ENCODE measurements around the gene TICAM1. TPM values are rescaled to one million over a fixed set of nuclear protein-coding genes. Genes with fewer than 3 reads are reported as not detected.
"Not testable (repeated sequence)": the region's sequence is repeated elsewhere in the genome, so short reads cannot be mapped to it uniquely, and the experiment has no call there.

The TICAM1 gene
- total RNA-seq, 1 donor from 2014 or later, result 20.5 TPM

DNA sequence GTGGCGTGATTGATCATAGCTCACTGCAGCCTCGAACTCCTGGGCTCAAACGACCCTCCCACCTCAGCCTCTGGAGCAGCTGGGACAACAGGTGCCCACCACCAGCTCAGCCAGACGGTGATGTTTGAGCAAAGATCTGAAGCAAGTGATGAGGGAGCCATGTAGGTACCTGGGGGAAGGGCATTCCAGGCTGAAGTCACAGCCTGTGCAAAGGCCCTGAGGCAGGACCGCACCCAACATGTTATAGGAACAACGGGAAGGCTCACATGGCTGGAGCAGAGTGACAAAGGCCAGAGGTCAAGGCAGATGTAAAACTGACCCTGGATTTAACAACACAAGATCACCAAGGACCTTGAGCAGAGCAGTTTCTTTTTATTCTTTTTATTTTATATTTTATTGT, 25.1 kb downstream of the TICAM1 start:
- intact Hi-C loops (cut with micrococcal nuclease), result no loop called here

DNA sequence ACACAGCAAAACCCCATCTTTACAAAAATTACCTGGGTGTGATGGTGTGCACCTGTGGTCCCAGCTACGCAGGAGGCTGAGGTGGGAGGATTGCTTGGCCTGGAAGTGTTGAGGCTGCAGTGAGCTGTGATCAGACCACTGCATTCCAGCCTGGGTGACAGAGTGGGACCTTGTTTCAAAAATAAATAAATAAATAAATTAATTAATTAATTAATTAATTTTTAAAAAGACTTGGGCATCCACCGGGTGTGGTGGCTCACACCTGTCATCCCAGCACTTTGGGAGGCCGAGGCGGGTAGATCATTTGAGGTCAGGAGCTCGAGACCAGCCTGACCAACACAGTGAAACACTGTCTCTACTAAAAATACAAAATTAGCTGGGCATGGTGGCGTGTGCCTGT, 26.4 kb downstream of the TICAM1 start:
- intact Hi-C loops (cut with micrococcal nuclease), result not testable (repeated sequence)

DNA sequence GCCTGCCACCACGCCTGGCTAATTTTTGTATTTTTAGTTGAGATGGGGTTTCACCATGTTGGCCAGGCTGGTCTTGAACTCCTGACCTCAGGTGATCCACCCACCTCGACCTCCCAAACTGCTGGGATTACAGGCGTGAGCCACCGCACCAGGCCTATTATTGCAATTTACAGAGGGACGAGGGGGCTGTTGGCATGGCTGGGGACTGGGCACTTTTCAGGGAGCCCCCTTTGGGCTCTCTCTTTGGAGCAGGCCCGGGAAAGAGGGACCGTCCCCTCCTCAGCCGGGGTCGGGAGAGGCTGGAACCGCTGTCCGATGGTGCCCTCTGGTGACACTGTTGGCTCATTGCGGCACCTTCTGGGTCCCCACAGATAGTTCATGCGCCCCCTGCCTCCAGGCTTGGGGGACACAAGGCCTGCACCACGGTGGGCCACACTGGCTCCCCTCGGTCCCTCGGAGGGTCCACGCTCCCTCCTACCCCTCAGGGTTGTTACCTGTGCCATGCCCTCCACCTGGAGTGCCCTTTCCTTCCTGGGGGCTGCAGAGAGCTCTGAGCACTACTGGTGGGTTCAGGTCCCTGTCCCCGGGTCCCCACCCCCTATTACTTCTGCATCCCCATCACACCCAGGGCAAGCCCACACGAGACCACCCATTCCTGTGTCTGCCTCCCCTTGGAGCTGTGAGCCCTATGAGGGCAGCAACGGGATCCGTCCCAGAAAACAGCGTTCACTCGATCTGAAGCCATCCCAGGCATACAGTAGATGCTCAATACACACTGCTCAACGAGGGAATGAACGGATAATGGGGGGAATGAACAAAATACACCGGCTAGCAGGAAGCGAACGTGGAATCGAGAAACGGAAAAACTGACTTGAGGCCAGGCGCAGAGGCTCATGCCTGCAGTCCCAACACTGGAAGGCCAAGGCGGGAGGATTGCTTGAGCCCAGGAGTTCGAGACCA, 27.5 kb downstream of the TICAM1 start:
- intact Hi-C loops (cut with micrococcal nuclease), result loop anchor here (1.0 kb wide), 1 partner anchor 72 kb away; no protein-coding TSS in a partner anchor

DNA sequence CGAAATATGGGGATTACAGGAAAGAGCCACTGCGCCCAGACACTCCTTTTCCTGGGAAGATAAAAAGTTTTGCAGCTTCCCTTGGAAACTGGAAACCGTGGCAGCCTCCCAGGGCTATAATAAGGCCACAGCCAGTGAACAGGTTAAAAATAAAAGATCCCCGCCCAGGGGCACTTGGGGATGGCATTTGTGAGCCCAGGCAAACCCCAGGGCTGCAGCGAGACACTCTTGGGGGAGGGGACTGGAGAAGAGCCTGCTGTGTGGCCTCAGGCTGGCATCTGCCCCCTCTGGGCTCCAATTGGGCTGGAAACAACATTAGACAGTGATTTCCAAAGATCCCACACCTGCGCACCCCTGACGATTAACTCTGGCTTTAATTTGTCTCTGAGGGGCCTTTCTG, 28.8 kb downstream of the TICAM1 start:
- intact Hi-C loops (cut with micrococcal nuclease), result no loop called here

DNA sequence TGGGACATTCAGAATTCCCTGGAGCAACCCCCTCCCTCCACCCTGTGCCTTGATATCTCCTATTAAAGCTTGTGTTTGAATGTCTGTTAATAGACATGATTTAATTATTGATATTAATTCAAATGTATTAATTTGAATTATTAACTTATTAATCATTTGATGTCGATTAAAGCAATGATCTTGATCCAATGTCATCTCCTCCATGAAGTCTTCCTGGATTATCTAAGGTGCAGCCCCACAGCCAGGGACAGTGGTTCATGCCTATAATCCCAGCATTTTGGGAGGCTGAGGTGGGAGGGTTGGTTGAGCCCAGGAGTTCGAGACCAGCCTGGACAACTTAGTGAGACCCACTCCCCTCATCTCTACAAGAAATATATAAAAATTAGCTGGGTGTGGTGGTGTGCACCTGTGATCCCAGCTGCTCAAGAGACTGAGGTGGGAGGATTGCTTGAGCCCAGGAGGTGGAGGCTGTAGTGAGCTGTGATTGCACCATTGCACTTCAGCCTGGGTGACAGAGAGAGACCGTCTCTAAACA, 30.4 kb downstream of the TICAM1 start:
- intact Hi-C loops (cut with micrococcal nuclease), result no loop called here

DNA sequence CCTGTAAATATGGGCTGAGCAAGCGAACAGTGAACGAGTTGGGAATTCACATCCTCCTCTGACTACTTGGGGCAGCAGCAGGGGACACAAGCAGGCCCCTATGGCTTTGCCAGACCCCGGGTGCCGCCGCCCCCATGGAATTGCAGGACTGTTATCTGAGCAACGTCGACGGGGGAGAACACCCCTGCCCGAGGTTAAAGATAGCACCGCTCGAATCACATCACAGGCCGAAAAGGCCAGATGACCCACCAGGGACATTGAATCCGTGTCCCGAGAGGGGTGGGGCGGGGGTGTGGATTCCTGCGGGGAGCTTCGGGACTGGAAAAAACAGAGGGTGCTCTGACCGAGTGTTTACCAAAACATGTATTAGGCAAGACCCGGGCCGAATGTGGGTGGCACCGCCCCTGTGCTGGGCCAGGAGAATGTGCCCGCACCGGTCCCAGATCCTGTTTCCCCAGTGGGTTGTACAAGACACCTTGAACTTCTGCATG, 30.9 kb downstream of the TICAM1 start:
- intact Hi-C loops (cut with micrococcal nuclease), result no loop called here

DNA sequence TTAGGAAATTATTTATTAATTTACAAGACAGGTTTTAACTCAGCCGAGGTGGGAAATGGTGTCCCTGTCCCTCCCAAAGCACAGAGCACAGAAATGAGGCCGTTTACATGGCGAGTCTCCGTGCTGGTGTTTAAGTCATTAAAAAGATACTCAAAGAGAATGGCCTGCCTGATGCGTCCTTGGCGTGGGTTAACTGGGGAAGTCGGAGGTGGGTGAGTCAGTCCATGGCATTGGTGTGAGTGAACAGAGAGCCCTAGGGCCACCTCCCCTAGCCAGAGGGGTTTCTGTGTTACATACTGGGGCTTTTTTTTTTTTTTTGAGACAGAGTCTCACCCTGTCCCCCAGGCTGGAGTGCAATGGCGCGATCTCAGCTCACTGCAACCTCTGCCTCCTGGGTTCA, 36.1 kb downstream of the TICAM1 start:
- intact Hi-C loops (cut with micrococcal nuclease), result no loop called here

DNA sequence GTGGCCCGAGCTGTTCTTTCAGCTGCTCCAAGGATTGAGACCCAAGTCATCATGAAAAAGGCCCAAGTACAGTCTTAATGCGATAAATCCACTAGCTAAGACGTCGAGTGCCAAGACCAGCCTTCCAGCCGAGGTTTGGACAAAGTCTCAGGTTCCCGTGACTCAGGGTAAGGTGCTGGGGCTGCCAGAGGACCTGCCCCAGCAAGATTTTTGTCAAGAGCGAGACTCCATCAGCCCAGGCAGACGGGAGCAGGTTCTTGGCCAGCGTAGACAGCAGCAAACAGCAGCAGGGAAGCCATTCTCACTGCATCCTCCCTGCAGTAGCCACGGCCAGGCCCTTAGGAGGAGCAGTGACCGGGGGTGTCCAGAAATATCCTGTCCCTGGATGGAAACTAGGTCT, 36.5 kb downstream of the TICAM1 start:
- intact Hi-C loops (cut with micrococcal nuclease), result no loop called here

DNA sequence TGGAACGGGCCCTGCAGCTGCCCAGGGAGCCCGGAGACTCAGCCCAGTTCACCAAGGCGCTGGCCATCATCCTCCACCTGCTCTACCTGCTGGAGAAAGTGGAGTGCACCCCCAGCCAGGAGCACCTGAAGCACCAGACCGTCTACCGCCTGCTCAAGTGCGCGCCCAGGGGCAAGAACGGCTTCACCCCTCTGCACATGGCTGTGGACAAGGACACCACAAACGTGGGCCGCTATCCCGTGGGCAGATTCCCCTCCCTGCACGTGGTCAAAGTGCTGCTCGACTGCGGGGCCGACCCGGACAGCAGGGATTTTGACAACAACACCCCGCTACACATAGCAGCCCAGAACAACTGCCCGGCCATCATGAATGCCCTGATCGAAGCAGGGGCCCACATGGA, 38.2 kb downstream of the TICAM1 start:
- intact Hi-C loops (cut with micrococcal nuclease), result not testable (repeated sequence)

DNA sequence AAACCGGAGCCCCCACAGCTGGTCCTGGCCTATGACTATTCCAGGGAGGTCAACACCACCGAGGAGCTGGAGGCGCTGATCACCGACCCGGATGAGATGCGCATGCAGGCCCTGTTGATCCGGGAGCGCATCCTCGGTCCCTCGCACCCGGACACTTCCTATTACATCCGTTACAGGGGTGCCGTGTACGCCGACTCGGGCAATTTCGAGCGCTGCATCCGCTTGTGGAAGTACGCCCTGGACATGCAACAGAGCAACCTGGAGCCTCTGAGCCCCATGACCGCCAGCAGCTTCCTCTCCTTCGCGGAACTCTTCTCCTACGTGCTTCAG, 38.7 kb downstream of the TICAM1 start:
- intact Hi-C loops (cut with micrococcal nuclease), result not testable (repeated sequence)

DNA sequence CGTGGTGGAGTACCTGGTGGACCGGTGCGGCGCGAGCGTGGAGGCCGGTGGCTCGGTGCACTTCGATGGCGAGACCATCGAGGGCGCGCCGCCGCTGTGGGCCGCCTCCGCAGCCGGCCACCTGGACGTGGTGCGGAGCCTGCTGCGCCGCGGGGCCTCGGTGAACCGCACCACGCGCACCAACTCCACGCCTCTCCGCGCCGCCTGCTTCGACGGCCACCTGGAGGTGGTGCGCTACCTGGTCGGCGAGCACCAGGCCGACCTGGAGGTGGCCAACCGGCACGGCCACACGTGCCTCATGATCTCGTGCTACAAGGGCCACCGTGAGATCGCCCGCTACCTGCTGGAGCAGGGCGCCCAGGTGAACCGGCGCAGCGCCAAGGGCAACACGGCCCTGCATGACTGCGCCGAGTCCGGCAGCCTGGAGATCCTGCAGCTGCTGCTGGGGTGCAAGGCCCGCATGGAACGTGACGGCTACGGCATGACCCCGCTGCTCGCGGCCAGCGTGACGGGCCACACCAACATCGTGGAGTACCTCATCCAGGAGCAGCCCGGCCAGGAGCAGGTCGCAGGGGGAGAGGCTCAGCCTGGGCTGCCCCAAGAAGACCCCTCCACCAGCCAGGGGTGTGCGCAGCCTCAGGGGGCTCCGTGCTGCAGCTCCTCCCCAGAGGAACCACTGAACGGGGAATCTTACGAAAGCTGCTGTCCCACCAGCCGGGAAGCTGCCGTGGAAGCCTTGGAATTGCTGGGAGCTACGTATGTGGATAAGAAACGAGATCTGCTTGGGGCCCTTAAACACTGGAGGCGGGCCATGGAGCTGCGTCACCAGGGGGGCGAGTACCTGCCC, 39.3 kb downstream of the TICAM1 start:
- intact Hi-C loops (cut with micrococcal nuclease), result not testable (repeated sequence)

DNA sequence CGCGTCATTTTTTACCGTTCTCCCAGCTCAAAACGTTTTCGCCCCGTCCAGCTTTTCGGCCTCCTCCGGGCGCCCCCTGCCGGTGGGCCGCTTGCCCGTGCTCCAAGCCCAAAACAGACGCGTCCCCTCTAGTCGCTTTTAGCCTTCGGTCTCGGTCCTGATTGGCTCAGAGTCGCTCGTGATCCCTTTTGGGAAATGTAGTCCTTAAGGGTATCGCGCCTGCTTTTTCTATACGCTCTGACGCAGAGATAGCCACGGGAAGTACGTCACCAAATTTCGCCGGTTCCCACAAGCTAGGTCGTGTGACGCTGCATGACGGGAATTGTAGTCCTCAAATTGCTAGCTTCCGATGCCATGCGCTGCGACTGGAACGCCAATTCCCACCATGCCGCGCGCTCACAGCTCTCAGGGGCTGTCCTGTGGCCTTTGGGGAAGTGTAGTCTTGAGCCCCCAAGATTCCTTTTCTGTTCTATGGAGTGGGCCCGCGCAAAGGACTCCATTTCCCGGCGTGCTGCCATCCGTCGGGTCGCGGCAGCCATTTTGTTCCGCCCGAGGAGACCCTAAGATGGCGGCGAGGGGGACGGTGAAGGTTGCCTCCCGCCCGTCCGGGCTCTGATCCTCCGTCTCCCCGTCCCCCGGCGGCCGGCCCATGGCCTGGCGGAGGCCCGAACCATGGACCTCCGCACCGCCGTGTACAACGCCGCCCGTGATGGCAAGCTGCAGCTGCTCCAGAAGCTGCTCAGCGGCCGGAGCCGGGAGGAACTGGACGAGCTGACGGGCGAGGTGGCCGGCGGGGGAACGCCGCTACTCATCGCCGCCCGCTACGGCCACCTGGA, 40.1 kb downstream of the TICAM1 start, which contains the start of gene FEM1A:
Gene FEM1A, plus strand, starts transcription at position 552 of the 836 bp plus-strand sequence. Its CDS starts 121 bp downstream, at position 673.
- intact Hi-C loops (cut with micrococcal nuclease), result loop anchor here (1.0 to 2.0 kb wide), 5 partner anchors 59 to 831 kb away; partner anchors contain the start of genes MYDGF, SAFB and SAFB2

DNA sequence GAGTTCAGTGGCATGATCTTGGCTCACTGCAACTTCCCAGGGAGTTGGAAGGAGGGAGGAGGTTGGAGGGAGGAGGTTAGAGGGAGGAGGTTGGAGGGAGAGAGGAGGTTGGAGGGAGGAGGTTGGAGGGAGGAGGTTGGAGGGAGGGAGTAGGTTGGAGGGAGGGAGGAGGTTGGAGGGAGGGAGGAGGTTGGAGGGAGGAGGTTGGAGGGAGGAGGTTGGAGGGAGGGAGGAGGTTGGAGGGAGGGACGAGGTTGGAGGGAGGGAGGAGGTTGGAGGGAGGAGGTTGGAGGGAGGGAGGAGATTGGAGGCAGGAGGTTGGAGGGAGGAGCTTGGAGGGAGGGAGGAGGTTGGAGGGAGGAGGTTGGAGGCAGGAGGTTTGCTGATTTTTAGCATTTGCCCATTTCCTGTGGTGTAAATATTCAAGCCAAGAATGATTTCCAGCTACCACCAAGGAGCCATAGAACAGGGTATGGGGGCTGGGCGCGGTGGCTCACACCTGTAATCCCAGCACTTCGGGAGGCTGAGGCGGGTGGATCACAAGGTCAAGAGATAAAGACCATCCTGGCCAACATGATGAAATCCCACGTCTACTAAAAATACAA, 45.0 kb downstream of the TICAM1 start:
- intact Hi-C loops (cut with micrococcal nuclease), result not testable (repeated sequence)

DNA sequence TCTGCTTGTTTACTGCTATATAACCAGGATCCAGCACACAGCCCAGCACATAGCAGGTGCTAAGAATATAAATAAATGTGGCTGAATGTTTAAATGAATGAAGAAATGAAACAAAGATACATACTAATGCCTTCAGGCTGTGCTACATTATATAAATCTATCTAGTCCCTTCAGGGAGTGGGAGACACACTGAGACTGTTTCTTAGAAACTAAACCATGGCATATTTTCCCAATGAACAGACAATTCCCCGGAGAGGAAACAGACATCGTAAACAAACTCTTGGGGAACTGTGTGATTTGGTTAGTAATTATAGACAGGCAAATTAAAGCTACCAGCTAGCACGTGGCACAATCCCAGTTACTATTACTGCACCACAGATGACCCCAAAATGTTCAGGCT, 49.7 kb downstream of the TICAM1 start:
- intact Hi-C loops (cut with micrococcal nuclease), result no loop called here

DNA sequence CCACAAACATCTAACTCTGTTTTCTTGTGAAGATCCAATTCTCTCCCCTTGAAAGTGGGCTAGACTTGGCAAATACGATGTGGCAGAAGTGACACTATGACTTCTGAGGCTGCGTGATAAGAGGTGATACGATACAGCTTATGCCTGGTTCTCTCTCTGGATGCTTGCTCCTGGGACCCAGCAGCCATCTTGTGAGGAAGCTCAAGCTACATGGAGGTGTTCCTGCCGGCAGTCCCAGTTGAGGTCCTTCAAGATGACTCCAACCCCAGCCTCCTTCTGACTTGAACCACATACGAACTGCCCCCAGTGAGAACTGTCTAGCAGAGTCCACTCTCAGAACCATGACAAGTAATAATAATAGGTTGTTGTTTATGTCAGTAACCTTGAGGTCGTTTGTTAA, 50.7 kb downstream of the TICAM1 start:
- intact Hi-C loops (cut with micrococcal nuclease), result no loop called here

DNA sequence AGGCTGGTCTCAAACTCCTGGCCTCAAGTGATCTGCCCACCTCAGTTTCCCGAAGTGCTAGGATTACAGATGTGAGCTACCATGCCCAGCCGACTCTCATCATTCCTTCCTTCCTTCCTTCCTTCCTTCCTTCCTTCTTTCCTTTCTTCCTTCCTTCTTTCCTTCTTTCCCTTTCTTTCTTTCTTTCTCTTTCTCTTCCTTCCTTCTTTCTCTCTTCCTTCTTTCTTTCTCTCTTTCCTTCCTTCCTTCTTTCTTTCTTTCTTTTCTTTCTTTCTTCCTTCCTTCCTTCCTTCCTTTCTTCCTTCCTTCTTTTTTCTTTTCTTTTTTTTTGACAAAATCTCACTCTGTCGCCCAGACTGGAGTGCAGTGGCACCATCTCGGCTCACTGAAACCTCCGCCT, 53.4 kb downstream of the TICAM1 start:
- intact Hi-C loops (cut with micrococcal nuclease), result not testable (repeated sequence)

DNA sequence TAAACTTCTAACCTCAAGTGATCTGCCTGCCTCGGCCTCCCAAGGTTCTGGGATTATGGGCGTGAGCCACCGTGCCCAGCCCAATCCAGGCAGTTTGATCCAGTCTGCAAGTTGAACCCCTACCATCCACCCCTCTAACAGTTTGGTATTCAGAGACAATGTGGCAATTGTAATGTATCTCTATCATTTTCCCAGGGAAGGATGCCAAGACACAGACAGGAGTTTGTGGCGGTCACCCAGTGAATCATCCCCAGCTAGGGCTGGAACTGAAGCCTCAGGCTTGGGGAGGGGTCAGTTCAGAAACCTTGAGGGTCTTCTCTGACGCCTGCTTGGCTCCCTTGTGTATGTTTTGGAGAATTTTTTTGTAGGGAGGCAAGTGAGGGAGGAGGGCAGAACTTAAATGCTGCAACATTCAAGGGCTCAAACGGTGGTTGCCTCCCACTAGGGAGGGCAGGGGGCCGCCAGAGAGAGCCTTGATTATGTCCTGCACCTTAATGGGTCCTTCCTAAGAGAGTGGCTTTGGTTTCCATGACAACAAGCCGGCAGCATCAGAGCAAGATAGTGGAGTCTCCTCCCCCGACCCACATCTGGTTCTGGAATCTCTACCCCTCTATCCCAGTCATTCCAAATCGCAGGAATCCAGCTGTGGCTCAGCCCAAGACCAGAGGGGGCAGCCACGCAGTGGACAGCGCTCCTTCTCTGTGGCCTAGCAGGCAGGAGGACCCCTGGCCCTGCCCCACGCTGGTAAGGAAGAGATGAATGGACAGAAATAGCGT, 54.9 kb downstream of the TICAM1 start:
- intact Hi-C loops (cut with micrococcal nuclease), result no loop called here

DNA sequence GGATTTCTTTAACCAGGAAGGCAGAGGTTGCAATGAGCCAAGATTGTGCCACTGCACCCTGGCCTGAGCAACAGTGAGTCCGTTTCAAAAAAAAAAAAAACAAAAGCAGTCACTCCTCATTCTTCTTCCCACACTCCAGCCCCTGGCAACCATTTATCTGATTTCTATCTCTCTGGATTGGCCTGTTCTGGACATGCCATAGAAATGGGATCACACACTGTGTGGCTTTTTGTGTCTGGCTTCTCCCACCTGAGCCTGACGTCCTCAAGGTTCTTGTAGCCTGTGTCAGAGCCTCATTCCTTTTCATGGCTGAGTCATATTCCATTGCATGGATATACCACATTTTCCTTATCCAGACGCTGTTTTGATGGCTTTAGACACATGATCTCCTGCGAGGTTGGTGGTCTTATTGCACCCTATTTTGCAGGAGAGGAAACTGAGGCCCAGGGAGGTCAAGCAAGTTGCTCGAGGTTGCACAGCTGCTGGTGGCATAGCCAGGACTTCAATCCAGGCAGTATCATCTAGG, 55.8 kb downstream of the TICAM1 start:
- intact Hi-C loops (cut with micrococcal nuclease), result no loop called here

DNA sequence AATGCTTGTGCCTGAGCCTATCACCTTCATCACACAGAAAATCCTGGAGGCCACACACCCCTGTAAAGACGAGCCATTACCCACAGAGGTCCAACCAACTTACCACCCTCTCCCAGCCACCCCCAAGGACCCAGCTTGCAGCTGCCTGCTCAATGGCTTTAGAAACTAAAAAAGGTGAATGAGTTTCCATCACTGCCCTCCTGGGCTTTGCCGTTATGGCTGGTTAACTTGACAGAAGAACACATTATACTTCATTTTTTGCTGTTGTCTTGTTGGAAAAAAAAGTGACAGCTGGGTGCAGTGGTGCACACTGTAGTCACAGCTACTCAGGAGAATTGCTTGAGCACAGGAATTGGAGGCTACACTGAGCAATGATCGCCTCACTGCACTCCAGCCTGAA, 57.4 kb downstream of the TICAM1 start:
- intact Hi-C loops (cut with micrococcal nuclease), result no loop called here

Data from T-helper 2 cell treated with Interferon-gamma antibody and Interleukin-4, amounts not matched to agents 100 ng/mL and 5 ng/mL, for 36 hours (primary cell).